Endothelial cell of umbilical vein (primary cell): ENCODE data around the gene CHN2.

ENCODE experiments used
- EZH2 ChIP-seq: IDR thresholded peaks from 2 replicates; pipeline ENCODE4 v1.6.1; 2012; ENCODE audit warnings: borderline replicate concordance, low read depth, mild to moderate bottlenecking, moderate library complexity, low read length, inconsistent platforms; ENCODE audit not compliant: severe bottlenecking
- FOS ChIP-seq: IDR thresholded peaks from 2 replicates; pipeline ENCODE4 v1.6.1; 2011; ENCODE audit warnings: mild to moderate bottlenecking, low read length, moderate library complexity, borderline replicate concordance; ENCODE audit not compliant: insufficient read depth
- JUN ChIP-seq: IDR thresholded peaks from 2 replicates; pipeline ENCODE4 v1.6.1; 2011; ENCODE audit warnings: borderline replicate concordance, low read depth; ENCODE audit not compliant: insufficient read length, insufficient read depth
- MAX ChIP-seq: IDR thresholded peaks from 2 replicates; pipeline ENCODE4 v1.6.1; 2011; ENCODE audit not compliant: insufficient read depth, insufficient read length
- POLR2A ChIP-seq: IDR thresholded peaks from 2 replicates; pipeline ENCODE4 v1.6.1; 2012; ENCODE audit warnings: low read depth, mild to moderate bottlenecking, control low read depth, low read length
- POLR2AphosphoS5 ChIP-seq: IDR thresholded peaks from 2 replicates; pipeline ENCODE4 v1.6.1; 2012; ENCODE audit warnings: low read depth, mild to moderate bottlenecking, control low read depth, low read length, moderate library complexity; ENCODE audit not compliant: insufficient read depth
- TF ChIP-seq, protein P1 (sequence below), 2 donors: IDR thresholded peaks; 1 replicate in 1 of 2; 2 replicates in 1 of 2; pipeline ENCODE4 v1.5.1; 2011; ENCODE audit warnings: low read length in 2 of 2, mild to moderate bottlenecking in 2 of 2, moderate library complexity in 2 of 2, control low read depth in 1 of 2, inconsistent platforms in 1 of 2, low read depth in 1 of 2; ENCODE audit not compliant: insufficient read depth in 1 of 2; ENCODE audit errors: extremely low read depth in 1 of 2

- TF ChIP-seq EZH2 (no peak), MAX (peak; percentile 52), POLR2A (no peak), JUN (peak; percentile 62), FOS (peak; percentile 86), POLR2AphosphoS5 (peak; percentile 88)
- TF ChIP-seq, protein P1, sequence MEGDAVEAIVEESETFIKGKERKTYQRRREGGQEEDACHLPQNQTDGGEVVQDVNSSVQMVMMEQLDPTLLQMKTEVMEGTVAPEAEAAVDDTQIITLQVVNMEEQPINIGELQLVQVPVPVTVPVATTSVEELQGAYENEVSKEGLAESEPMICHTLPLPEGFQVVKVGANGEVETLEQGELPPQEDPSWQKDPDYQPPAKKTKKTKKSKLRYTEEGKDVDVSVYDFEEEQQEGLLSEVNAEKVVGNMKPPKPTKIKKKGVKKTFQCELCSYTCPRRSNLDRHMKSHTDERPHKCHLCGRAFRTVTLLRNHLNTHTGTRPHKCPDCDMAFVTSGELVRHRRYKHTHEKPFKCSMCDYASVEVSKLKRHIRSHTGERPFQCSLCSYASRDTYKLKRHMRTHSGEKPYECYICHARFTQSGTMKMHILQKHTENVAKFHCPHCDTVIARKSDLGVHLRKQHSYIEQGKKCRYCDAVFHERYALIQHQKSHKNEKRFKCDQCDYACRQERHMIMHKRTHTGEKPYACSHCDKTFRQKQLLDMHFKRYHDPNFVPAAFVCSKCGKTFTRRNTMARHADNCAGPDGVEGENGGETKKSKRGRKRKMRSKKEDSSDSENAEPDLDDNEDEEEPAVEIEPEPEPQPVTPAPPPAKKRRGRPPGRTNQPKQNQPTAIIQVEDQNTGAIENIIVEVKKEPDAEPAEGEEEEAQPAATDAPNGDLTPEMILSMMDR (IDR thresholded peaks at IDR 0.05; ENCODE audit: extremely low read depth in 1 of 2, insufficient read depth in 1 of 2, low read depth in 1 of 2, low read length in 2 of 2): no peak
Observed at GRCh38 chr7:29265208-29265923, 70.8 kb downstream of the CHN2 start.
